ENCODE data around the gene APBB2. TPM values are rescaled to one million over a fixed set of nuclear protein-coding genes. Genes with fewer than 3 reads are reported as not detected.

The APBB2 gene
- total and polyA plus RNA-seq, 4 donors: 4.8 to 31.5 (median 11.2) TPM

GRCh38 chr4:41104155-41104554, 110.2 kb downstream of the APBB2 start:
- Histone ChIP-seq H3K9me3 (ENCODE audit: control insufficient read depth in 4 of 4, low read length in 3 of 4) (no peaks in the 10 kb centered on the region), H3K9ac (ENCODE audit: low read depth in 1 of 2, low read length in 2 of 2) (no peak overlapping the region), H3K4me3 (ENCODE audit: low read depth in 1 of 3, low read length in 3 of 3) (no peak overlapping the region), H3K27me3 (ENCODE audit: control insufficient read depth in 4 of 4, insufficient read depth in 4 of 4, low read length in 3 of 4) (no peaks in the 10 kb centered on the region), H3K36me3 (ENCODE audit: control insufficient read depth in 4 of 4, insufficient read depth in 3 of 4, low read depth in 1 of 4, low read length in 3 of 4) (no peaks in the 10 kb centered on the region), H3K4me1 (ENCODE audit: control insufficient read depth in 4 of 4, insufficient read depth in 4 of 4, low read length in 3 of 4) (peaks cover 1 to 25% (median 20%) of the 10 kb centered on the region in 4 donors), H3K27ac (ENCODE audit: low read depth in 1 of 2, low read length in 2 of 2) (no peak overlapping the region)
- no peak for TF ChIP-seq CTCF (IDR thresholded peaks at IDR 0.05; ENCODE audit: low read depth, low read length, missing input control)
- no peak for TF ChIP-seq FOXA1 (IDR thresholded peaks at IDR 0.05)
- TF ChIP-seq JUND (IDR thresholded peaks at IDR 0.05): no peak
- no peak for TF ChIP-seq TAF1 (conservative IDR thresholded peaks at IDR 0.05)
- no peak for TF ChIP-seq HNF4G (IDR thresholded peaks at IDR 0.05)
- no peak for TF ChIP-seq REST (IDR thresholded peaks at IDR 0.05)
- TF ChIP-seq FOXA2 (IDR thresholded peaks at IDR 0.05): no peak
- no peak for TF ChIP-seq ZBTB33 (IDR thresholded peaks at IDR 0.05)
- TF ChIP-seq GABPA (IDR thresholded peaks at IDR 0.05 in 1 of 2, conservative IDR thresholded peaks at IDR 0.05 in 1 of 2): no peak
- TF ChIP-seq MAX (IDR thresholded peaks at IDR 0.05): no peak
- no peak for TF ChIP-seq ATF3 (IDR thresholded peaks at IDR 0.05)
- TF ChIP-seq RAD21 (IDR thresholded peaks at IDR 0.05): no peak
- no peak for TF ChIP-seq YY1 (IDR thresholded peaks at IDR 0.05)
- 71% methylated on average over 3 of the region's 3 CpGs for WGBS
- DNase-seq (ENCODE audit: low spot score): no peak

GRCh38 chr4:41103657-41104056, 110.7 kb downstream of the APBB2 start:
- 71% methylated on average over 3 of the region's 3 CpGs for WGBS
- Histone ChIP-seq H3K4me3 (ENCODE audit: low read depth in 1 of 3, low read length in 3 of 3) (no peak overlapping the region), H3K9me3 (ENCODE audit: control insufficient read depth in 4 of 4, low read length in 3 of 4) (no peaks in the 10 kb centered on the region), H3K27ac (ENCODE audit: low read depth in 1 of 2, low read length in 2 of 2) (no peak overlapping the region), H3K27me3 (ENCODE audit: control insufficient read depth in 4 of 4, insufficient read depth in 4 of 4, low read length in 3 of 4) (no peaks in the 10 kb centered on the region), H3K36me3 (ENCODE audit: control insufficient read depth in 4 of 4, insufficient read depth in 3 of 4, low read depth in 1 of 4, low read length in 3 of 4) (no peaks in the 10 kb centered on the region), H3K9ac (ENCODE audit: low read depth in 1 of 2, low read length in 2 of 2) (no peak overlapping the region), H3K4me1 (ENCODE audit: control insufficient read depth in 4 of 4, insufficient read depth in 4 of 4, low read length in 3 of 4) (peaks cover 1 to 29% (median 22%) of the 10 kb centered on the region in 4 donors)
- TF ChIP-seq MAX (IDR thresholded peaks at IDR 0.05): no peak
- TF ChIP-seq FOXA1 (IDR thresholded peaks at IDR 0.05): no peak
- TF ChIP-seq JUND (IDR thresholded peaks at IDR 0.05): no peak
- no peak for TF ChIP-seq CTCF (IDR thresholded peaks at IDR 0.05; ENCODE audit: low read depth, low read length, missing input control)
- TF ChIP-seq YY1 (IDR thresholded peaks at IDR 0.05): no peak
- no peak for TF ChIP-seq FOXA2 (IDR thresholded peaks at IDR 0.05)
- no peak for DNase-seq (ENCODE audit: low spot score)

Measured in liver (tissue), 9 donors.